ENCODE measurements around the gene ANKDD1B. TPM values are rescaled to one million over a fixed set of nuclear protein-coding genes. Genes with fewer than 3 reads are reported as not detected.

Gene ANKDD1B
- total RNA-seq, 1 donor from 2014 or later: not detected

DNA sequence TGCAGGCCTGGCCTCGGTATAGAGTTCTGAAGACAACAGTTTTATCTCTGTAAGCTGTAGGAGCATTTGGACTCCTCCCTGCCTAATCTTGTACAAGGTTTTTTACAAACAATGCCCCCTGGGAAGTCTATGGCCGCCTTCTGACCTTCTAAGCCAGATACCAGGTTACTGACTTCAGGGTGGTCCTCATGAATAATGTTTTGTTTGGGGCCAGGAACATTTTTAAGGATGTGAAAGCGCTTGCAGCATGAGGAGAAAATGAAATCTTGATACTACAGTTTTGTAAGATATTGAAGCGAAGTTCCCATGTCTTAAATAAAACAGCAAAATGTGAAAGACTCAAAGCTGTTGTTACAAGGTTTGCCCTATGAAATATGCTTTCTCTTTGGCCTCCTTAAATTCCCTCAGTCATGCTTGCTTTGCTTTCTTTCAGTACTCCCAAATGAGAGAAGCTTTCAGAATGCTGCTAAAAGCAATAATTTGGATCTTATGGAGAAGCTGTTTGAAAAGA is 5.2 kb downstream of the ANKDD1B start:
- Histone ChIP-seq H3K9me3 (no peaks in the 10 kb centered on the region), H3K27me3 (no peaks in the 10 kb centered on the region), H3K4me3 (no peak overlapping the region), H3K36me3 (no peaks in the 10 kb centered on the region), H3K4me1 (peaks cover 26% of the 10 kb centered on the region), H3K27ac (no peak overlapping the region)
- TF ChIP-seq, protein P1, sequence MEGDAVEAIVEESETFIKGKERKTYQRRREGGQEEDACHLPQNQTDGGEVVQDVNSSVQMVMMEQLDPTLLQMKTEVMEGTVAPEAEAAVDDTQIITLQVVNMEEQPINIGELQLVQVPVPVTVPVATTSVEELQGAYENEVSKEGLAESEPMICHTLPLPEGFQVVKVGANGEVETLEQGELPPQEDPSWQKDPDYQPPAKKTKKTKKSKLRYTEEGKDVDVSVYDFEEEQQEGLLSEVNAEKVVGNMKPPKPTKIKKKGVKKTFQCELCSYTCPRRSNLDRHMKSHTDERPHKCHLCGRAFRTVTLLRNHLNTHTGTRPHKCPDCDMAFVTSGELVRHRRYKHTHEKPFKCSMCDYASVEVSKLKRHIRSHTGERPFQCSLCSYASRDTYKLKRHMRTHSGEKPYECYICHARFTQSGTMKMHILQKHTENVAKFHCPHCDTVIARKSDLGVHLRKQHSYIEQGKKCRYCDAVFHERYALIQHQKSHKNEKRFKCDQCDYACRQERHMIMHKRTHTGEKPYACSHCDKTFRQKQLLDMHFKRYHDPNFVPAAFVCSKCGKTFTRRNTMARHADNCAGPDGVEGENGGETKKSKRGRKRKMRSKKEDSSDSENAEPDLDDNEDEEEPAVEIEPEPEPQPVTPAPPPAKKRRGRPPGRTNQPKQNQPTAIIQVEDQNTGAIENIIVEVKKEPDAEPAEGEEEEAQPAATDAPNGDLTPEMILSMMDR (IDR thresholded peaks at IDR 0.05): no peak
- TF ChIP-seq POLR2AphosphoS5 (IDR thresholded peaks at IDR 0.05; ENCODE audit: insufficient read depth in 1 of 2, low read depth in 1 of 2) (no peak), POLR2A (IDR thresholded peaks at IDR 0.05) (no peak)
- intact Hi-C loops (cut with DNase I): no loop called here
- DNase-seq (ENCODE audit: extremely low spot score in 2 of 2): no peak

DNA sequence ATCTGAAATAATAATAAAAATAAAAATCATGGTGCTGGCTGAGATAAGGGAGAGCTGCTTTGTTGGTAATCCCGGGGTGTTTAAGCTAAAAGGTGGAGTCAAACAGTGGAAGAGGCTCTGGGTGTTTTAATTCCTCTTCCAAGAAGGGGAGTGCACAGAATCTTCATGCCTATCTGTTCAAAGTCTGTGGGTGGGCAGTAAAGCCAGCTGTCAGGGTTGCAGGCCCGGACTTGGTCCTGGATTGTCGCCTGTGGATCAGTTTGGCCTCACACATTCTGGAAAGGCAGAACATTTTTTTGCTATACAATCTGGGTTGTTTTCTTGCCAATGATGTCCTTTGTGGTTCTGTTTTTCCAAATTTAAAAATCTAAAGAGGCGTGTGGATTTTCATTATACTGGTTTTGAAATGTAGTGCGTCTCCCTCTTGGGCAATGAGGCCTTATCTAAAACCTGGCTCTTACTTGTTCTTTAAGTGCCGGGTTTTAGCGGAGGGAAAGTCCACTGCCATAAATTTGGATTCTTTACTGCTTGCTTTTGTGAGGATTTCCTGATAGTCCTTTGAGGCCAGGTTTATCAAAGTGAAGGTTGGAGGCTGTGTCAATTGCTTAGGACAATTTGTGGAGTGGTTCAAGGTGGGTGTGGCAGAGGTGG is 5.8 kb downstream of the ANKDD1B start:
- no peak overlapping the region for H3K27ac ChIP-seq
- H3K36me3 ChIP-seq: no peaks in the 10 kb centered on the region
- no peak for TF ChIP-seq POLR2A (IDR thresholded peaks at IDR 0.05)
- TF ChIP-seq, protein P1 (IDR thresholded peaks at IDR 0.05): no peak
- TF ChIP-seq POLR2AphosphoS5 (IDR thresholded peaks at IDR 0.05; ENCODE audit: insufficient read depth in 1 of 2, low read depth in 1 of 2): no peak
- H3K27me3 ChIP-seq: no peaks in the 10 kb centered on the region
- no peaks in the 10 kb centered on the region for H3K9me3 ChIP-seq
- intact Hi-C loops (cut with DNase I): no loop called here
- H3K4me1 ChIP-seq: peaks cover 21% of the 10 kb centered on the region
- DNase-seq (ENCODE audit: extremely low spot score in 2 of 2): no peak
- no peak overlapping the region for H3K4me3 ChIP-seq

DNA sequence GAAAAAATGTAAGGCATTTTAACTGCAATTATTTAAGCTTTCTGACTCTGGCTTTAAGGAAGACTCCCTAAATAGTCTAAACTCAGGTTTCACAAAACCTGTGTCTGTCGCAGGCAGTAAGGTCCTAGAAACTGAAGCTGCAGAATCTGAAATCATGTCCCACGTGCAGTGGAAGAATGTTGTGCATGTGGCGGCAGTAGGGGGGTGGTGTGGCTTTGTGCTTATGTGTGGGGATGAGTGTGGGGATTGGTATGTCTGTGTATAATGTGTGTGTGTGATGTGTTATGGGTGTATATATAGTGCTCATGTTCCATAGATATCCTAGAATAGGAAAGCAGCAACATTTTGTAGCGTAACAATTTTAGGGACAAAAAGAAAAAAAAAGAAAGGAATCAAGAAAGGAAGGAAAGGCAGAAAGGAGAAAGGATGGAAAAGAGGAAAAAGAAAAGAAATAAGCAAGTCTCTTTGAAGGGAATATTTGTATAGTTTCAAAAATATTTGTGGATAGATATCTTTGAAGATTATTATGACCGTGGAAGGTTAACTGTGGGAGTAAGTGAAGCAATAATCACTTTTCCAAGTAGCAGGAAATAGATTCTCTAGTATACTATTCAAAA is 6.6 kb downstream of the ANKDD1B start:
- intact Hi-C loops (cut with DNase I): no loop called here
- no peaks in the 10 kb centered on the region for H3K9me3 ChIP-seq
- H3K4me3 ChIP-seq: no peak overlapping the region
- no peaks in the 10 kb centered on the region for H3K27me3 ChIP-seq
- no peaks in the 10 kb centered on the region for H3K36me3 ChIP-seq
- no peak for DNase-seq (ENCODE audit: extremely low spot score in 2 of 2)
- H3K27ac ChIP-seq: no peak overlapping the region
- peaks cover 22% of the 10 kb centered on the region for H3K4me1 ChIP-seq
- TF ChIP-seq POLR2A (IDR thresholded peaks at IDR 0.05) (no peak), POLR2AphosphoS5 (IDR thresholded peaks at IDR 0.05; ENCODE audit: insufficient read depth in 1 of 2, low read depth in 1 of 2) (no peak)
- TF ChIP-seq, protein P1 (IDR thresholded peaks at IDR 0.05): no peak

DNA sequence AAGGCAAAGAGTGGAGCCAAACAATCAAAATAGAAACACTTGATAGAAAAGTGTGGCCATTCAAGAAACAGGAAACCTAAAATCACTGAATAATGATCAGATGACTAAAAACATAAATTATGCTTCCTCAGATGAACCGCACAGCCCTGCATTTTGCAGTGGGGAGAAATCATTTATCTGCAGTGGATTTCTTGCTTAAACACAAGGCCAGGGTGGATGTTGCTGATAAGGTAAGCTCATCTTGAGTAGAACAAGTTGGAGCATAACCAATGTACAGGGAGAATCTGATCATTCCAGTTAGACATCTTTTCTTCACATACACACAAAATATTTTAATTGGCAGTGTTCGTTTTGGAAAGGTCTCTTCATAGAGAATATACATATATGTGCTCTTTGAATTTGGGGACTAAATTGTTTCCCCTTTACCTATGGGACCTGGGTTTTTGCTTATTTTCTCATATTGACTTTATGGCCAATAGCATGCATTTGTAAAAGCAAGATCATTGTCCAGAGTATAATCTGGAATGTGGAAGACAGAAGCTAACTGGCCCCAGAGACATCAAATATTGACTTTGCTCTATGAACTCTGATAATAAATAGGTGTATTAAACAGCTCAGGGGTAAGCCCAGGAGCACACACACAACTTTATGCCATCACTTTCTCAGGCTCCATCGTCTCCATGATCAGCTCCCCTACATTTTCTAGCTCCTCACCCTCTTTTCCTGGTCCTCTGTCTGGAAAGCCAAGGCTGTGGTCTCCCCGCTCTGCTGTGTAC is 9.1 kb downstream of the ANKDD1B start:
- TF ChIP-seq POLR2AphosphoS5 (IDR thresholded peaks at IDR 0.05; ENCODE audit: insufficient read depth in 1 of 2, low read depth in 1 of 2) (no peak), POLR2A (IDR thresholded peaks at IDR 0.05) (no peak)
- TF ChIP-seq, protein P1 (IDR thresholded peaks at IDR 0.05): no peak
- no peak overlapping the region for H3K27ac ChIP-seq
- intact Hi-C loops (cut with DNase I): no loop called here
- no peaks in the 10 kb centered on the region for H3K27me3 ChIP-seq
- no peaks in the 10 kb centered on the region for H3K36me3 ChIP-seq
- H3K4me3 ChIP-seq: no peak overlapping the region
- no peak for DNase-seq (ENCODE audit: extremely low spot score in 2 of 2)
- no peaks in the 10 kb centered on the region for H3K9me3 ChIP-seq
- H3K4me1 ChIP-seq: peaks cover 22% of the 10 kb centered on the region

Measured in vagina (tissue), 2 donors.